Stimulated activated CD8-positive, alpha-beta memory T cell treated with anti-CD3 and anti-CD28 coated beads, Interleukin-15, amount 100 ng/mL, for 48 hours (primary cell): ENCODE measurements around the gene PSMD2.
A peak's percentile ranks its signal among the peaks of the same experiment; 100 is the strongest.
"Not testable (repeated sequence)": the region's sequence is repeated elsewhere in the genome, so short reads cannot be mapped to it uniquely, and the experiment has no call there.

Experiments used
- DNase-seq, 2 donors: peaks; one replicate each; pipeline ENCODE4 v3.0.0-alpha.2; 2020; ENCODE audit warnings: low read depth in 2 of 2

Gene PSMD2

GRCh38 chr3:184298759-184299487 is at the start of gene PSMD2:
Gene PSMD2, plus strand, starts transcription at chr3:184299241. Its CDS starts 26 bp downstream, at chr3:184299267.
- peak; percentile 97 to 98 for DNase-seq

- peak; percentile 96 to 97 for DNase-seq
Measured at GRCh38 chr3:184249412-184250166, 49.5 kb upstream of the PSMD2 start, which contains the start of gene EEF1AKMT4. Gene EEF1AKMT4, plus strand, starts transcription at chr3:184249672. Its CDS starts 23 bp downstream, at chr3:184249695.

- peak; percentile 80 to 84 for DNase-seq
Measured at GRCh38 chr3:184250167-184250828, 48.7 kb upstream of the PSMD2 start.

GRCh38 chr3:184255291-184256039 is 43.6 kb upstream of the PSMD2 start:
- DNase-seq, result no peak

- DNase-seq, result no peak
Measured at GRCh38 chr3:184257083-184257915, 41.7 kb upstream of the PSMD2 start.

- DNase-seq, result no peak
Measured at GRCh38 chr3:184258926-184259325, 40.1 kb upstream of the PSMD2 start.

- DNase-seq, result no peak
Measured at GRCh38 chr3:184259396-184259877, 39.6 kb upstream of the PSMD2 start.

- DNase-seq, result no peak
Measured at GRCh38 chr3:184259878-184260723, 38.9 kb upstream of the PSMD2 start.

GRCh38 chr3:184260724-184261269 is 38.2 kb upstream of the PSMD2 start:
- DNase-seq, result no peak

- DNase-seq, result peak in 1 of 2 donors; percentile 40
Measured at GRCh38 chr3:184261270-184261853, 37.7 kb upstream of the PSMD2 start, which contains the start of gene CAMK2N2. Gene CAMK2N2, minus strand, starts transcription at chr3:184261553. Its CDS starts 268 bp downstream, at chr3:184261285.

- no peak for DNase-seq
Measured at GRCh38 chr3:184261854-184262763, 36.9 kb upstream of the PSMD2 start.

- DNase-seq, result no peak
Measured at GRCh38 chr3:184262764-184263179, 36.3 kb upstream of the PSMD2 start.

GRCh38 chr3:184267249-184267648 is 31.8 kb upstream of the PSMD2 start:
- not testable (repeated sequence) for DNase-seq

- DNase-seq, result no peak
Measured at GRCh38 chr3:184272269-184272668, 26.8 kb upstream of the PSMD2 start.

- no peak for DNase-seq
Measured at GRCh38 chr3:184275381-184275701, 23.7 kb upstream of the PSMD2 start.

- DNase-seq, result no peak
Measured at GRCh38 chr3:184275961-184276910, 22.8 kb upstream of the PSMD2 start, which contains the start of gene ECE2. Gene ECE2, plus strand, starts transcription at chr3:184276022. Its CDS starts 132 bp downstream, at chr3:184276154.

GRCh38 chr3:184277366-184277765 is 21.7 kb upstream of the PSMD2 start:
- no peak for DNase-seq
